ENCODE data around the gene SRP54. TPM values are rescaled to one million over a fixed set of nuclear protein-coding genes. Genes with fewer than 3 reads are reported as not detected.

The SRP54 gene
- total and polyA plus RNA-seq, 12 donors: 14.9 to 39.9 (median 34.6) TPM

DNA sequence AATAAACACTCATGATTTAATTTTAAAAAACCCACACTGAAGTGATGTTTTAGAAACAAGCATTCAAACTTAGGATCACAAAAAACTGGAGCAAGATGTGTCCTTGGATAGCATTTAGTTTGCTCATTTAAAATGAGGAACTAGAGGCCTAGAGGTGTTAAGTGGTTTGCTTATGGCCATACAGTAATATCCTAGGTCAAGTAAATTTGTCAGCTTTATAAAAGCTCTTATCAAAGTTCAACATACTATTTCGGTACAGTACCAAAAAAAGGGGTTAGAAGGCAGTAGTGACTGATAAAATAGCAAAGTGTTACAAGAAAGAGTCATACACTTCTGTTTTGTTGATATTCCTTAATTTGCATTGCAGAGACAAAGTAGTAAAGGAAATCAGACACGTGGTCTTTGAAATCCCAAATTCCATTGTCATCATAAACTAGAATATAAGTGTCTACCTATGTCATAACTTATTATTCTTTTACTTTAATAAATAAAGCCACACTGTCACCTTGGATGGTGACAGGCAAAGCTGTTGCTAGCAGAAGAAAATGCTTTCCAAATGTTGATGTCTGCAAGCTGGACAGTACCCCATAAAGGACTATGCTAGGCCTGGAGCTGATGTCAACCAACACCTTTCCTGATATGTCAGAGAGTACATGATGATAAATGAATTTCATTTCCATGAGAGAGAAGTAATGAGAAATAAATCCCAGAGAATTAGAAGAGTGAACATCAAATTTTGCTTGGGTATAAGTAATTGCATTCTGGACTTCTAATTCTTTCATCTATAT is 17.6 kb upstream of the SRP54 start:
- no peaks in the 10 kb centered on the region for H3K9me3 ChIP-seq
- ATAC-seq (peak in 5 of 8 donors; percentile 48 to 91 (median 59)), DNase-seq (no peak)
- TF ChIP-seq CTCF (IDR thresholded peaks at IDR 0.05): no peak
- 59 to 64% methylated on average over 2 of the region's 2 CpGs for WGBS, 2 donors
- H3K4me1 ChIP-seq: peaks cover 0 to 14% (median 0%) of the 10 kb centered on the region in 9 donors
- intact Hi-C loops (cut with DNase I): no loop called here
- no peaks in the 10 kb centered on the region for H3K27me3 ChIP-seq
- H3K27ac ChIP-seq: peak overlapping the region in 2 of 10 donors; percentile 4 to 36
- peaks cover 0 to 43% (median 0%) of the 10 kb centered on the region in 9 donors for H3K36me3 ChIP-seq
- H3K4me3 ChIP-seq: no peak overlapping the region

DNA sequence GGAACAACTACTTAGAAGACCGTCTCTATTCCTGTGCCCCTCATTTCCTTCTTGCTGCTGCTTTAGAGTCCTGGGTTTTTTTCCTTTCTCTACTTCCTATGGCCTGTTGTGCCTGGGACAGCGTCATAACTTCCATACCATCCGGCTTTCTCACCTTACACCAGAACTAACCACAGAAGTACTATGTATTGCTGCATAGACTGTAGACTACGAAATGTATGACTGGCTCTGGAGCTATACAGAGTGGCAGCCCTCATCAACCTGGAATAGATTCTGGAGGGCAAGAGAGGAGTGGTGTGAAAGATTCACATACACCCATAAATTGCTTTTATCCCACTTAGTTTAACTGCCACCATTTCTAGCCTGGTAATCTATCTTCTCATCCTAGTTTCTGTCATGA is 16.9 kb upstream of the SRP54 start:
- no peak for ATAC-seq
- H3K27ac ChIP-seq: no peak overlapping the region
- intact Hi-C loops (cut with DNase I): no loop called here

GRCh38 chr14:34966413-34966812 is 16.4 kb upstream of the SRP54 start:
- WGBS, 2 donors: 83 to 89% methylated on average over 3 of the region's 3 CpGs
- intact Hi-C loops (cut with DNase I): no loop called here
- TF ChIP-seq CTCF (IDR thresholded peaks at IDR 0.05): no peak
- no peak overlapping the region for H3K4me3 ChIP-seq
- no peaks in the 10 kb centered on the region for H3K9me3 ChIP-seq
- no peak for DNase-seq
- no peak for ATAC-seq
- H3K4me1 ChIP-seq: peaks cover 0 to 14% (median 0%) of the 10 kb centered on the region in 9 donors
- H3K27ac ChIP-seq: no peak overlapping the region
- H3K27me3 ChIP-seq: no peaks in the 10 kb centered on the region
- peaks cover 0 to 43% (median 0%) of the 10 kb centered on the region in 9 donors for H3K36me3 ChIP-seq

More for the DNA sequence above, 16.9 kb upstream of the SRP54 start:
- Histone ChIP-seq H3K4me1 (peaks cover 0 to 14% (median 0%) of the 10 kb centered on the region in 9 donors), H3K4me3 (no peak overlapping the region), H3K9me3 (no peaks in the 10 kb centered on the region), H3K36me3 (peaks cover 0 to 43% (median 0%) of the 10 kb centered on the region in 9 donors), H3K27me3 (no peaks in the 10 kb centered on the region)
- 90 to 92% methylated on average over 4 of the region's 4 CpGs for WGBS, 2 donors
- TF ChIP-seq CTCF (IDR thresholded peaks at IDR 0.05): no peak
- DNase-seq: no peak

DNA sequence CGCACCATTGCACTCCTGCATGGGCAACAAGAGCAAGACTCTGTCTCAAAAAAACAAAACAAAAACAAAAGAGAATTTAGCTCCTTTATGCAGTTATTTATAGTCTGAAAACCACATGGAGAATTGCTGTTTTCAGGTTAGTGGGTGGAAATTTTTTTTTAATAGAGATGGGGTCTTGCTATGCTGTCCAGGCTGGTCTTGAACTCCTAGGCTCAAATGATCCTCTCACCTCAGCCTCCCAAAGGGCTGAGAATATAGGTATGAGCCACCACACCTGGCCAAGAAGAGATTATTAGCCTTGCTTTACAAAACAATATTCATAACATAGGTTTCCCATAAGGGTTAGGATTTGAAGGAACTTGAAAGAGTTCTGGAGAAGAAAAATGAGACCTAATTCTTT is 12.1 kb upstream of the SRP54 start:
- Histone ChIP-seq H3K36me3 (peaks cover 0 to 37% (median 0%) of the 10 kb centered on the region in 9 donors), H3K4me3 (no peak overlapping the region), H3K4me1 (peaks cover 0 to 4% (median 0%) of the 10 kb centered on the region in 9 donors), H3K27me3 (no peaks in the 10 kb centered on the region), H3K27ac (no peak overlapping the region), H3K9me3 (no peaks in the 10 kb centered on the region)
- no peak for DNase-seq
- intact Hi-C loops (cut with DNase I): no loop called here
- no peak for ATAC-seq
- TF ChIP-seq CTCF (IDR thresholded peaks at IDR 0.05): no peak
- 94 to 100% methylated on average over 1 of the region's 1 CpG for WGBS, 2 donors

All from heart right ventricle (tissue), 16 donors.